ENCODE measurements around the gene FSD1.
"Not testable (repeated sequence)": the region's sequence is repeated elsewhere in the genome, so short reads cannot be mapped to it uniquely, and the experiment has no call there.

FSD1 gene

GRCh38 chr19:4313847-4314490, 9.6 kb downstream of the FSD1 start:
- no peak for DNase-seq

- DNase-seq: no peak
These were observed 12.6 kb downstream of the FSD1 start for GRCh38 chr19:4316956-4317355.

- DNase-seq: no peak
These were observed 14.1 kb downstream of the FSD1 start for GRCh38 chr19:4318460-4318859.

GRCh38 chr19:4319067-4319718, 14.8 kb downstream of the FSD1 start:
- DNase-seq: no peak

GRCh38 chr19:4320419-4320818, 16.0 kb downstream of the FSD1 start:
- no peak for DNase-seq

- no peak for DNase-seq
These were observed 18.7 kb downstream of the FSD1 start for GRCh38 chr19:4322942-4323665.

- DNase-seq: no peak
These were observed 19.3 kb downstream of the FSD1 start for GRCh38 chr19:4323692-4324091.

- no peak for DNase-seq
These were observed 19.8 kb downstream of the FSD1 start for GRCh38 chr19:4324228-4324627.

- DNase-seq: no peak
These were observed 21.9 kb downstream of the FSD1 start for GRCh38 chr19:4326215-4326836.

- DNase-seq: peak in 1 of 56 donors; percentile 44
These were observed 22.4 kb downstream of the FSD1 start for GRCh38 chr19:4326837-4327251.

GRCh38 chr19:4327252-4327876, 23.0 kb downstream of the FSD1 start:
- peak in 39 of 56 donors; percentile 6 to 94 (median 48) for DNase-seq

GRCh38 chr19:4327877-4328242, 23.5 kb downstream of the FSD1 start:
- DNase-seq: no peak

GRCh38 chr19:4328243-4328990, 24.0 kb downstream of the FSD1 start:
- DNase-seq: peak; percentile 72 to 100 (median 95)

GRCh38 chr19:4328991-4329681, 24.7 kb downstream of the FSD1 start:
- DNase-seq: not testable (repeated sequence)

GRCh38 chr19:4329858-4330257, 25.5 kb downstream of the FSD1 start:
- DNase-seq: no peak

- DNase-seq: no peak
These were observed 30.7 kb downstream of the FSD1 start for GRCh38 chr19:4334929-4335570.

GRCh38 chr19:4337906-4338440, 33.6 kb downstream of the FSD1 start:
- no peak for DNase-seq

GRCh38 chr19:4338441-4339355, 34.3 kb downstream of the FSD1 start, which contains the start of gene STAP2:
STAP2 (minus strand) TSS chr19:4338827; CDS start chr19:4338753, 74 bp downstream.
- no peak for DNase-seq

Data from amygdala (tissue), 56 donors.